Testis (tissue), 2 donors: ENCODE data around the gene VPS51.

Experiments used
- POLR2A ChIP-seq: fragments of 450-650 bp; IDR thresholded peaks from one replicate; pipeline ENCODE4 v1.6.1; 2017; ENCODE audit warnings: antibody characterized with exemption, mild to moderate bottlenecking, moderate library complexity
- TF ChIP-seq, protein P1 (sequence below), 3 experiments: fragments of 450-650 bp in 2 of 3; fragments of 200-600 bp in 1 of 3; sonication (generic) in 1 of 3; IDR thresholded peaks; one replicate each; pipeline ENCODE4 v1.5.1; 2016 to 2019; ENCODE audit warnings: antibody characterized with exemption in 3 of 3, mild to moderate bottlenecking in 2 of 3, moderate library complexity in 1 of 3

DNA sequence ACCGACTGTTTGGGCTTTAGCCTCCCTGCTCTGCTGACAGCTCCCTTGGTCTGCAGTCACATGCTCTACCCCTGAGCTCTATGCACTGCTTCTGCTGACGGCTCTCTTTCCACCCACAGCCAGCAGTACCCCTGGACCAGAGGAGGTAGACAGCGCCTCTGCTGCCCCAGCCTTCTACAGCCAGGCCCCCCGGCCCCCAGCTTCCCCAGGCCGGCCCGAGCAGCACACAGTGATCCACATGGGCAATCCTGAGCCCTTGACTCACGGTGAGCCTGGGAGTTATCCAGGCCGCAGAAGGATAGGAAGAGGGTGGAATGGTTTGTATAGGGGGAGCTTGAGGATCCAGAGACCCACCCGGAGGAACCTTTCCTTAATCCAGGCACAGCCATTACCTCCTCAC lies 9.2 kb upstream of the VPS51 start:
- TF ChIP-seq, protein P1, sequence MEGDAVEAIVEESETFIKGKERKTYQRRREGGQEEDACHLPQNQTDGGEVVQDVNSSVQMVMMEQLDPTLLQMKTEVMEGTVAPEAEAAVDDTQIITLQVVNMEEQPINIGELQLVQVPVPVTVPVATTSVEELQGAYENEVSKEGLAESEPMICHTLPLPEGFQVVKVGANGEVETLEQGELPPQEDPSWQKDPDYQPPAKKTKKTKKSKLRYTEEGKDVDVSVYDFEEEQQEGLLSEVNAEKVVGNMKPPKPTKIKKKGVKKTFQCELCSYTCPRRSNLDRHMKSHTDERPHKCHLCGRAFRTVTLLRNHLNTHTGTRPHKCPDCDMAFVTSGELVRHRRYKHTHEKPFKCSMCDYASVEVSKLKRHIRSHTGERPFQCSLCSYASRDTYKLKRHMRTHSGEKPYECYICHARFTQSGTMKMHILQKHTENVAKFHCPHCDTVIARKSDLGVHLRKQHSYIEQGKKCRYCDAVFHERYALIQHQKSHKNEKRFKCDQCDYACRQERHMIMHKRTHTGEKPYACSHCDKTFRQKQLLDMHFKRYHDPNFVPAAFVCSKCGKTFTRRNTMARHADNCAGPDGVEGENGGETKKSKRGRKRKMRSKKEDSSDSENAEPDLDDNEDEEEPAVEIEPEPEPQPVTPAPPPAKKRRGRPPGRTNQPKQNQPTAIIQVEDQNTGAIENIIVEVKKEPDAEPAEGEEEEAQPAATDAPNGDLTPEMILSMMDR (IDR thresholded peaks at IDR 0.05), result no peak
- no peak for TF ChIP-seq POLR2A
